Heart left ventricle (tissue), 13 donors: ENCODE results near the gene THEM5.

Experiments
- POLR2A ChIP-seq, 2 donors: fragments of 450-650 bp; IDR thresholded peaks; one replicate each; pipeline ENCODE4 v1.6.1; 2017; ENCODE audit warnings: antibody characterized with exemption in 2 of 2, mild to moderate bottlenecking in 2 of 2, moderate library complexity in 2 of 2
- TF ChIP-seq, protein P1 (sequence below), 12 donors: fragments of 200-600 bp; sonication (generic) in 4 of 12; IDR thresholded peaks; one replicate each; pipeline versions ENCODE4 v1.5.0 to v1.8.0; 2018 to 2022; ENCODE audit warnings: antibody characterized with exemption in 12 of 12, mild to moderate bottlenecking in 5 of 12
- donor health status: ischemic (EF 13 %, LVEDD 7.1; RV severe dilation, severe dysfunction).
- donor health status: DM: no; HTN: yes; CAD: no.
- donor health status: DM: no; HTN: no; CAD: no.
- donor health status: ischemic (EF 25% LVEDD 6.9; RV normal size, moderate dysfunction).
- donor health status: ischemic (EF 25% LVEDD 5.7; RV mildly dilated, moderate dysfunction).
- donor health status: ischemic (EF 35%, LVEDD 5.7; RV mildly dilated, moderate dysfunction).
- donor health status: nonischemic (EF 11% LVEDD 7.7; RV severe dilation, severe dysfunction).
- donor health status: DM: yes; HTN: yes; CAD: no.
- donor health status: PGD.
- donor health status: ischemic (EF 29% LVEDD 5.4; RV normal size, mild dysfunction).
- donor health status: nonischemic (EF 23%, LVEDD 6.1; RV moderate dilation, normal function).

DNA sequence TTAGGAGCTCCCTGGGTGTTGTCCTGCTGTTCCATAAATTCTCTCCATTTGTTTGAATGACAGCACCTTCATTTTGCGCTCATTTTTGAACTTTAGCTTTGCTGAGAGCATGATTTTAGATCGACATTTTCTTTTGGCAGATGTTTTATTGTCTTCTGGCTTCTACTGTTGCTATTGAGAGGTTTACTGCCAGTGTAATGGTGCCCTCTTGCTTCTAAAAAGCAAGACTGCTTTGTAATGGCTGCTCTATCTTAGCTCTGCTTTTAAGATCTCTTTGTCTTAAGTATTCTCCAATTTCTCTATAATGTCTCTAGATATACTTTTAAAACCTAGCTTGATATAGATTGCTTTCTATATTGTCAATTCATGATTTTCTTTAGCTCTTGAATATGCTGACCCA lies 28.0 kb upstream of the THEM5 start:
- TF ChIP-seq, protein P1, sequence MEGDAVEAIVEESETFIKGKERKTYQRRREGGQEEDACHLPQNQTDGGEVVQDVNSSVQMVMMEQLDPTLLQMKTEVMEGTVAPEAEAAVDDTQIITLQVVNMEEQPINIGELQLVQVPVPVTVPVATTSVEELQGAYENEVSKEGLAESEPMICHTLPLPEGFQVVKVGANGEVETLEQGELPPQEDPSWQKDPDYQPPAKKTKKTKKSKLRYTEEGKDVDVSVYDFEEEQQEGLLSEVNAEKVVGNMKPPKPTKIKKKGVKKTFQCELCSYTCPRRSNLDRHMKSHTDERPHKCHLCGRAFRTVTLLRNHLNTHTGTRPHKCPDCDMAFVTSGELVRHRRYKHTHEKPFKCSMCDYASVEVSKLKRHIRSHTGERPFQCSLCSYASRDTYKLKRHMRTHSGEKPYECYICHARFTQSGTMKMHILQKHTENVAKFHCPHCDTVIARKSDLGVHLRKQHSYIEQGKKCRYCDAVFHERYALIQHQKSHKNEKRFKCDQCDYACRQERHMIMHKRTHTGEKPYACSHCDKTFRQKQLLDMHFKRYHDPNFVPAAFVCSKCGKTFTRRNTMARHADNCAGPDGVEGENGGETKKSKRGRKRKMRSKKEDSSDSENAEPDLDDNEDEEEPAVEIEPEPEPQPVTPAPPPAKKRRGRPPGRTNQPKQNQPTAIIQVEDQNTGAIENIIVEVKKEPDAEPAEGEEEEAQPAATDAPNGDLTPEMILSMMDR (IDR thresholded peaks at IDR 0.05): peak in 1 of 12 donors; percentile 10
- TF ChIP-seq POLR2A (IDR thresholded peaks at IDR 0.05): no peak
